ENCODE measurements around the gene ATP2A1. TPM values are rescaled to one million over a fixed set of nuclear protein-coding genes. Genes with fewer than 3 reads are reported as not detected.
"Not testable (repeated sequence)": the region's sequence is repeated elsewhere in the genome, so short reads cannot be mapped to it uniquely, and the experiment has no call there.

ATP2A1 gene
- total RNA-seq, 2 experiments from 2014 or later: 2.0 to 2.8 TPM

GRCh38 chr16:28883221-28883996, 5.1 kb downstream of the ATP2A1 start:
- H3K36me3 Mint-ChIP-seq: peaks cover 2% of the 10 kb centered on the region
- H3K9me3 Mint-ChIP-seq: no peaks in the 10 kb centered on the region
- H3K4me3 Mint-ChIP-seq: no peak overlapping the region
- peaks cover 15% of the 10 kb centered on the region for H3K27me3 Mint-ChIP-seq
- H3K4me1 Mint-ChIP-seq: peaks cover 17% of the 10 kb centered on the region
- no peak for DNase-seq
- H3K27ac Mint-ChIP-seq: no peak overlapping the region

DNA sequence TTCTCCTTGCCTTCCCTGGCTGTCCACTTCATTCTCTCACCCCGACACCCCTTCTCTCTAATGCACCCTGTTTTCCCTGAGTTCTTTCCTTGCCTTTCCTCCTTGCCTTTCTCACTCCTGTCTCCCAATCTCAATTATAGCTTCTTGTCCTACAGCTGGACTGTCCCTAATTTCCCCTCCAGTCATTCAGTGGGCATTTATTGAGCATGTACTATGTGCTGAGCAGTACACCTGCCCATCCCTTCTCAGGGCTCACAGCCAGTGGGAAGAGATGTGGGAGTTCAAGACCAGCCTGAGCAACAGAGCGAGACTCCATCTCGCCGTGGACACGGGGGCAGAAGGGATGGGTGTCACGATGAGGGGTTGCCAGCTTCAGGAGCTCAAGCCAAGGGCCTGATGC, 5.8 kb downstream of the ATP2A1 start:
- Mint-ChIP-seq H3K36me3 (peaks cover 2% of the 10 kb centered on the region), H3K27me3 (peaks cover 15% of the 10 kb centered on the region), H3K4me3 (no peak overlapping the region), H3K27ac (no peak overlapping the region), H3K9me3 (no peaks in the 10 kb centered on the region), H3K4me1 (peaks cover 10% of the 10 kb centered on the region)
- no peak for DNase-seq

- Mint-ChIP-seq H3K4me3 (no peak overlapping the region), H3K27me3 (peaks cover 5% of the 10 kb centered on the region), H3K36me3 (no peaks in the 10 kb centered on the region), H3K9me3 (no peaks in the 10 kb centered on the region), H3K4me1 (no peaks in the 10 kb centered on the region), H3K27ac (no peak overlapping the region)
- no peak for DNase-seq
Observed at GRCh38 chr16:28886945-28887344, 8.7 kb downstream of the ATP2A1 start.

- H3K4me1 Mint-ChIP-seq, H3K36me3 Mint-ChIP-seq, H3K27me3 Mint-ChIP-seq, H3K9me3 Mint-ChIP-seq, H3K27ac Mint-ChIP-seq, DNase-seq, H3K4me3 Mint-ChIP-seq: not testable (repeated sequence)
Observed at GRCh38 chr16:28890355-28890754, 12.1 kb downstream of the ATP2A1 start.

DNA sequence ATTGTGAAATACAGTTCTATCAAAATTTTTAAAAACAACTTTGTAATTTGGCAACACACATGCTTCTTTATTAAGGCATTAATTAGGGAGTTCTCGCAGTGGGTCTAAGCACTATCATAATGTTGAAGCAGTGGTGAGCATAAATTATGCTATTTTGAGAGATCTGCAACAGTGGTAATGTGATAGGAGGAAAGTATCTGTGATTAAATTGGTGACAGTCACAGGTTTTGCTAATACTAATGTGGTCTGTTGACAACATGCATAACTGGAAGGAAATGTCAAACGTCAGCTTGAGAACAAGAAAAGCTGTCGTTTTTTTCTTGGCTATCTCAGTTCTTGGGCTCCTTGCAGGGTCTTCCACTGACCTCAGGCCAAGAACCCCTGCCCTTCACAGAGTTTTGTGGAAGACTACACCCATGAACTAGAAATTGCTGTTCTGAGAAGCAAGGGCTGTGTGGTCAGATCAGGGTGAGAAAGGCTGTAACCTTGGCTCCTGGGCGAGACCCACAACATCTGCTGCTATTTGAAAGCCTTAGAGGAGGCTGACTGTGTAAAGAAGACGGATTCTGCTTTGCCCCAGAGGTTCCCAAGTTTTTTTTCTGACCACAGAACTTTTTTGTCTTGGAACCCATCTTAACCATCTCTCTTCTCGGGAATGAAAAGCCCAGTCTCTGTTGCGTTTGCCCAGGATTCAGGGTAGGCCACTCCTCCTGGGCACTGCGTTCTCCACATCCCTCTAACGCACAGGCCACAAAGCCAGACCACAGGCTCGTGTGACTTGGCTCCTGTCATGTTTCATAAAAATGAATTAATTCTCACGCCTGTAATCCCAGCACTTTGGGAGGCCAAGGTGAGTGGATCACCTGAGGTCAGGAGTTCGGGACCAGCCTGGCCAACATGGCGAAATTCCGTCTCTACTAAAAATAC, 13.9 kb downstream of the ATP2A1 start:
- Mint-ChIP-seq H3K27me3 (no peaks in the 10 kb centered on the region), H3K27ac (no peak overlapping the region), H3K36me3 (no peaks in the 10 kb centered on the region), H3K4me1 (no peaks in the 10 kb centered on the region), H3K9me3 (no peaks in the 10 kb centered on the region), H3K4me3 (no peak overlapping the region)
- DNase-seq: no peak

DNA sequence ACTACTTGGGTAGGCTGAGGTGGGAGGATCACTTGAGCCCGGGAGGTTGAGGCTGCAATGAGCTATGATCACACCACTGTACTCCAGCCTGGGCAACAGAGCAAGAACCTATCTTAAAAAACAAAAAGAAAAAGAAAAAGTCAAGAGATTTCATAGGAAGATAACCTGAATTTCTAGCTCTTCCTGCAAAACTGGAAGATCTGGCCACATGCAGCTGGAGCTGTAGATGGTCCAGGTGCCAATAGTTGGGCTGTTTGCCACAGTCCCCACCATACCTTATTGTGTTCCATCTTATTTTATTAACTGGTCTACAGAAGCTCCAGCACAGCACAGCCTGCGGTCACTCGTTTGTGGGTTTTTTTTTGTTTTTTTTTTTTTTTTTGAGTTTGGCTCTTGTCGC, 15.0 kb downstream of the ATP2A1 start:
- Mint-ChIP-seq H3K36me3 (no peaks in the 10 kb centered on the region), H3K27ac (no peak overlapping the region), H3K9me3 (no peaks in the 10 kb centered on the region), H3K4me1 (no peaks in the 10 kb centered on the region), H3K27me3 (no peaks in the 10 kb centered on the region), H3K4me3 (no peak overlapping the region)
- DNase-seq: no peak

GRCh38 chr16:28895609-28896008, 17.3 kb downstream of the ATP2A1 start:
- H3K27ac Mint-ChIP-seq: no peak overlapping the region
- H3K4me3 Mint-ChIP-seq: no peak overlapping the region
- no peaks in the 10 kb centered on the region for H3K9me3 Mint-ChIP-seq
- DNase-seq: no peak
- no peaks in the 10 kb centered on the region for H3K4me1 Mint-ChIP-seq
- H3K27me3 Mint-ChIP-seq: no peaks in the 10 kb centered on the region
- no peaks in the 10 kb centered on the region for H3K36me3 Mint-ChIP-seq

DNA sequence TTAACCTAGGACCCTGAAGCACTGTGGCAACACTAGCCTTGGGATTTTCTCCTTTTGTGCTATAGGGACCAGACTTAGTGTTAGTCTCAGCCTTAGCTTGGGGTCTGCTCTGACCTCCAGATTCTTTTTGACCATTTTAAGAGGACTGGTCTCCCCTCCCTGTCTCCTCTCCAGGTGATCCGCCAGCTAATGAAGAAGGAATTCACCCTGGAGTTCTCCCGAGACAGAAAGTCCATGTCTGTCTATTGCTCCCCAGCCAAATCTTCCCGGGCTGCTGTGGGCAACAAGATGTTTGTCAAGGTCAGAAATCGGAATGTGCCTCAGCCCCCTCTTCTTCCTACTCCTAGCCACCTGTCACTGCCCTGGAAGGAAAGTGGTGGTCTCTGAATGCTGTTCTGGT, 19.5 kb downstream of the ATP2A1 start:
- Mint-ChIP-seq H3K27me3 (no peaks in the 10 kb centered on the region), H3K4me3 (no peak overlapping the region), H3K4me1 (peaks cover 2% of the 10 kb centered on the region), H3K9me3 (no peaks in the 10 kb centered on the region), H3K36me3 (no peaks in the 10 kb centered on the region), H3K27ac (no peak overlapping the region)
- no peak for DNase-seq

- Mint-ChIP-seq H3K9me3 (no peaks in the 10 kb centered on the region), H3K27ac (no peak overlapping the region), H3K4me3 (no peak overlapping the region), H3K4me1 (peaks cover 3% of the 10 kb centered on the region), H3K36me3 (no peaks in the 10 kb centered on the region), H3K27me3 (no peaks in the 10 kb centered on the region)
- no peak for DNase-seq
Observed at GRCh38 chr16:28898266-28898665, 20.0 kb downstream of the ATP2A1 start.

DNA sequence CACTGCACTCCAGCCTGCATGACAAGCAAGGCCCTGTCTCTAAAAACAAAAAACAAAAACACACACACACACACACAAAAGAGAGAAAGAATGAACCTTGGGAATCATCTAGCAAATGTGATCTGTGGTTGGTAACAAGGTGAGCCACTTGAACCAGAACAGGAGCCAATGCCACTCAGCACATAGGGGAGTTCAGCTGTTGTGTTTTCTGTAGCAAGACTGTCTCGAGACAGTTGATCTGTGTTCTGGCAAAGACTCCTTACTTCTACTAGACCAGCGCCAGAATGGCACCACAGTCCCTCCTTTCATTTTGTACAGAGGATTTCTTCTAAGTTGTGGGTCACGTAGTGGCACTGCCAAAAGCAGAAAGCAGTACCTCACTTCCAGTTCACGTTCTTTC, 20.7 kb downstream of the ATP2A1 start:
- Mint-ChIP-seq H3K4me3 (no peak overlapping the region), H3K27me3 (no peaks in the 10 kb centered on the region), H3K27ac (no peak overlapping the region), H3K36me3 (no peaks in the 10 kb centered on the region), H3K4me1 (peaks cover 3% of the 10 kb centered on the region), H3K9me3 (no peaks in the 10 kb centered on the region)
- DNase-seq: no peak

GRCh38 chr16:28899882-28900590, 21.7 kb downstream of the ATP2A1 start:
- Mint-ChIP-seq H3K27ac (no peak overlapping the region), H3K27me3 (no peaks in the 10 kb centered on the region), H3K4me3 (no peak overlapping the region), H3K9me3 (no peaks in the 10 kb centered on the region), H3K36me3 (no peaks in the 10 kb centered on the region), H3K4me1 (peaks cover 3% of the 10 kb centered on the region)
- no peak for DNase-seq

- H3K9me3 Mint-ChIP-seq: no peaks in the 10 kb centered on the region
- no peak overlapping the region for H3K4me3 Mint-ChIP-seq
- no peak for DNase-seq
- peaks cover 3% of the 10 kb centered on the region for H3K4me1 Mint-ChIP-seq
- no peaks in the 10 kb centered on the region for H3K27me3 Mint-ChIP-seq
- H3K27ac Mint-ChIP-seq: no peak overlapping the region
- H3K36me3 Mint-ChIP-seq: no peaks in the 10 kb centered on the region
Observed at GRCh38 chr16:28900601-28901000, 22.3 kb downstream of the ATP2A1 start.

- Mint-ChIP-seq H3K9me3 (no peaks in the 10 kb centered on the region), H3K27ac (no peak overlapping the region), H3K4me1 (peaks cover 3% of the 10 kb centered on the region), H3K36me3 (no peaks in the 10 kb centered on the region), H3K27me3 (no peaks in the 10 kb centered on the region), H3K4me3 (no peak overlapping the region)
- DNase-seq: no peak
Observed at GRCh38 chr16:28901862-28902261, 23.6 kb downstream of the ATP2A1 start.

GRCh38 chr16:28902909-28903308, 24.6 kb downstream of the ATP2A1 start:
- no peak for DNase-seq
- Mint-ChIP-seq H3K4me3 (no peak overlapping the region), H3K27me3 (no peaks in the 10 kb centered on the region), H3K36me3 (no peaks in the 10 kb centered on the region), H3K27ac (no peak overlapping the region), H3K9me3 (no peaks in the 10 kb centered on the region), H3K4me1 (peaks cover 3% of the 10 kb centered on the region)

DNA sequence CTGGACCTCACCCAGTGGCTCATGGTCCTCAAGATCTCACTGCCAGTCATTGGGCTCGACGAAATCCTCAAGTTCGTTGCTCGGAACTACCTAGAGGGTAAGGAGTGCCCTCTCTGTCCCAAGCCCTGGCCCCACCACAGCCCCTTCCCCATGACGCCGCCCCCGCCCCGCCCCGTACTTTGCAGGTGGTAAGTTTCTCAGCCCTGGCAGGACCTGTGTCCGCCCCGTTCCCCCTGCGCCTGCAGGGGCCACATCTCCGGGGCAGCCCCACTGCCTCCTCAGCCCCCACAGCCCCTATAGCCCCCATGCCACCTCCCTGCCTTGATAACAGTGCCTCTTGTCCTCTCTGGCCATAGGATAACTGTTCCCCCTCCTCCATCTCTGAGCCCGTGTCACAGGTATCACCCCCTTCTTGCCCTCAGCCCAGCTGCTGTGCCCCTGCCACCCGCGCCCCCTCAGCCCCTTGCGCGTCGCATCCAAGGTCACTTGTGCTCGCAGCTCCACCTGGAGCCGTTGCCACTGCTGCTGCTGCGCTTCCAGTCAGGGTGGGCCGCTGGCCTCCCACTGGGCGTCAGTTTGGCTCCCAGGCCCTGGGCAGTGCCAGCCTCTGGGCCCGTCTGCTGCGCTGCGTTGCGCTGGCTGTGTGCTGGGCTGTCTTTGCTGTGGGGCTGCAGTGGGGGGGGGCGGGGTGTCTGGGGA, 25.2 kb downstream of the ATP2A1 start:
- peaks cover 3% of the 10 kb centered on the region for H3K4me1 Mint-ChIP-seq
- H3K27me3 Mint-ChIP-seq: no peaks in the 10 kb centered on the region
- H3K27ac Mint-ChIP-seq: no peak overlapping the region
- no peak overlapping the region for H3K4me3 Mint-ChIP-seq
- no peak for DNase-seq
- H3K36me3 Mint-ChIP-seq: no peaks in the 10 kb centered on the region
- H3K9me3 Mint-ChIP-seq: no peaks in the 10 kb centered on the region

All from activated naive CD8-positive, alpha-beta T cell treated with anti-CD3 and anti-CD28 coated beads for 36 hours (primary cell).